Measurements from ENCODE around the gene TMEM204.

Gene TMEM204

DNA sequence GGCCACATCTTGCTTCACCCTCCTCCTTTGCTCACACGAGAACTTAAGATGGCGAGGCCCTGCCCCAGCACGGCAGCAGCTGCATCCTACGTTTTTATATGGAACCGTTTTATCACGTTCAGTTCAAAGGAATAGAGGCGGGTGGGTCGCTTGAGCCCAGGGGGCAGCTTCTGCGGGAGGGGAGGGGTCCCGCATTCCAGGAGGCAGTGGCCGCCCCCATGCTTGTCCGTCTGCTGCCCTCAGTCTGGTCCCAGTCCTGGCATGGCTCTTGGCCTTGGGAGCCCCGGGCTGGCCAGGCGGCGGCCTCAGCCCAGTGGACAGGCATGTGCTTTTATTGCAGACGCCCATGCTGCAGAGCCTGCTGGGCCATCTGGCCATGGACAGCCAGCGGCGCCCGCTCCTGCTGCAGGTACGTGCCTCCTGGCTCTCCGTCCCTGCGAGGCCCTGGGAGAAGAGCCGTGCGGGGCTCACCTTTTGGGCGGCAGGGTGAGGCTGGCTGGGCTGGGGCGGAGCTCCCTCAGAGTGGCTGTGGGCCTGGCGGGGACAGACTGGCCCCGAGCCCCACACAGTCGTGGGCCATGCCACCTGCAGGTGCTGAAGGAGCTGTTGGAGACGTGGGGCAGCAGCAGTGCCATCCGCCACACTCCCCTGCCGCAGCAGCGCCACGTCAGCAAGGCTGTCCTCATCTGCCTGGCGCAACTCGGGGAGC lies 33.6 kb upstream of the TMEM204 start:
- no peak for DNase-seq (ENCODE audit: low read depth, low spot score)

DNA sequence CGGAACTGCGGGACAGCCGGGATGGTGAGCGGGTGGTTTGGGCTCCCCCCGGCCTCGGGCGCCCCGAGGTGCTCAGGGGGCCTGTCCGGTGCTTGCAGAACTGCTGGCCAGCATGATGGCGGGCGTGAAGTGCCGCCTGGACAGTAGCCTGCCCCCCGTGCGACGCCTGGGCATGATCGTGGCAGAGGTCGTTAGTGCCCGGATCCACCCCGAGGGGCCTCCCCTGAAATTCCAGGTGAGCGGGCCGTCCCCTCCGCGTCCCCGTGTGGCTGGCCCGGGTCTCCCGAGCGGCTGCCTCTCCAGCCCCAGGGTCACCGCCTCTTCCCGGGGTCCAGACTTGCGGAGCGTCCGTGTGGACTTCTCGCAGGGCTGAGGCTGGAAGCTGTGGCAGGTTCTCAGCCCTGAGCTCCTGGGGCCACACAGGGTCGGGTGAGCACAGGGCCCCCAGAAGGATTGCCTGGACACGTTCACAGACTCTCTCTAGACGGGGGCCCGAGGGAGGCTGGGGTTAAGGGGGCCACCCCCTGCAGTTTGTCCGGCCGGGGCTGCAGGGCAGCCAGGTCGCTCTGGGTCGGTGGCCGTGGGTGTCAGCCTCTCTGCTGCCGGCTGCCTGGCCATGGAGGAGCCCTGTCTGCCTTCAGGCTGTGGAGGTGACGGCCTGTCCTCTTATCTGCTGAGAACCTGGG lies 32.9 kb upstream of the TMEM204 start:
- DNase-seq (ENCODE audit: low read depth, low spot score) = no peak

DNA sequence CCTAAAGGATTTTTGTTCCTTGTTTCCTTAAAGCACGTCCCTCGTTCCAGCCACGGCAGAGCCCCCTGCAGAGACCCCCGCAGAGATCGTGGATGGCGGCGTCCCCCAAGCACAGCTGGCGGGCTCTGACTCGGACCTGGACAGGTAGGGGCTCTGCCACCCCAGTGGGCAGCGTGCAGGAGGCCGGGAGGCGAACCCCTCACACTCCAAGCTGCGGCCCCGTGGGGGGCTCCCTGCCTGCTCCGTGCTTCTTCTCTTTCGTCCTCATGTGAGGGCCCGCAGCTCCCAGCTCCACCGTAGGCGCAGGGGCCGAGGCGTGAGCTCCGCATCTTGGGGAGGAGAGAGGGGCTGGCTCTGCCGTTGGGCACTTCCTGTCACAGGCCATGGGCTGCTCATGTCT lies 31.8 kb upstream of the TMEM204 start:
- DNase-seq (ENCODE audit: low read depth, low spot score) = no peak

DNA sequence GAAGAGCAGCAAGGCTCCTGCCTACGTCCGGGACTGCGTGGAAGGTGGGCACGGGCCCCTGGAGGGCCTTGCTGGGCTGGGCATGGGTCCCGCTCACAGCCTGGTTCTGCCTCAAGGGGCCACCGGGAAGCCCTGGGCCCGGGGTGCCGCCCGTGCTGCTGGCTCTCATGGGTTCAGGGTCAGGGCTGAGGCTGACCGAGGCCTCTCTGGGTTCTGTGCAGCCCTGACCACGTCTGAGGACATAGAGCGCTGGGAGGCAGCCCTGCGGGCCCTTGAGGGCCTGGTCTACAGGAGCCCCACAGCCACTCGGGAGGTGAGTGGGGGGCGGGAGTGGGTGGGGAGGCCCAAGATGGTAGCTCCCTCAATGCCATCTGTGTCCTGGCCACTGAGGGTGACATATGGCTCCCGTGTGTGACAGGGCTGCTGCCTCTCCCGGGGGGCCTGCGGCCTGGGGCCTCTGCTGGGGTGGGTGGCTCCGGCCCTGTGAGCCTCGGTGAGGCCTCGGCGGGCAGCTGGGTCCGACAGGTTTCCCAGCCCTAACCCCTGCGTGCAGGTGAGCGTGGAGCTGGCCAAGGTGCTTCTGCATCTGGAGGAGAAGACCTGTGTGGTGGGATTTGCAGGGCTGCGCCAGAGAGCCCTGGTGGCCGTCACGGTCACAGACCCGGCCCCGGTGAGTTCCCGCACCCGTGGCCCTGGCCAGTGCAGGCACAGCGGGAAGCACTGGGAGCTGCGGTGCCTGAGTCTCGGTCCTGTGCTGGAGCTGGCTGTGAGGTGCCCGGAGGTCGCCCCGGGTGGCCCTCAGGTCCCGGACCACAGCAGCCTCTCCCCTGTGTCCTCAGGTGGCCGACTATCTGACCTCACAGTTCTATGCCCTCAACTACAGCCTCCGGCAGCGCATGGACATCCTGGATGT lies 31.1 kb upstream of the TMEM204 start:
- DNase-seq (ENCODE audit: low read depth, low spot score) = no peak

DNA sequence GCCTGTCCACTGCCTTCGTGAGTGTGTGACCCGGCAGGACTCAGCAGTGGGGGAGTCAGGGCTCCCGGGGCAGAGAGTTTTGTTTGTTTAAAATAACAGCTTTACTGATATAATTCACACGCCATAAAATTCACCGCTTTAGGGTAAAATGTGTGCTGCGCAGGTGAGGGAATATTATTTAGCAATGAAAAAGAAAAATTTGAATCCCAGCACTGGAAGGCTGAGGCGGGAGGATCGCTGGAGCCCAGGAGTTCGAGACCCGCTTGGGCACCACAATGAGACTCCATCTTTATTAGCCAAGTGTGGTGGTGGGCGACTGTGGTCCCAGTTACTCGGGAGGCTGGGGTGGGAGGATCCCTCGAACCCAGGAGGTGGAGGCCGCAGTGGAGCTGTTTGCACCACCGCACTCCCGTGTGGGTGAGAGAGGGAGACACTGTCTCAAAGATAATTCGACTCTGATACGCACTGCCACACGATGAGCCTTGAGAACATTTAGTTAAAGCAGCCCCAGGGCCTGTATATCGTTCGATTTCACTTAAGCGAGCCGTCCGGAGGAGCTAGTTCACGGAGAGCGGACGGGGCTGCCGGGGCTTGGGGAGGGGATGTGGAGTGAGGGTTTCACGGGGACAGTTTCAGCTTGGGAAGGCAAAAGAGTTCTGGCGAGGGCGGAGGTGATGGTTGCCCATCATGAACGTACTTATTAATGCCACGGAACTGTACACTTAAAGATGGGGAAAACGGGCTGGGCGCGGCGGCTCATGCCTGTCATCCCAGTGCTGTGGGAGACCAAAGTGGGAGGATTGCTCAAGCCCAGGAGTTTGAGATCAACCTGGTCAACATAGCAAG lies 30.1 kb upstream of the TMEM204 start:
- no peak for DNase-seq (ENCODE audit: low read depth, low spot score)

DNA sequence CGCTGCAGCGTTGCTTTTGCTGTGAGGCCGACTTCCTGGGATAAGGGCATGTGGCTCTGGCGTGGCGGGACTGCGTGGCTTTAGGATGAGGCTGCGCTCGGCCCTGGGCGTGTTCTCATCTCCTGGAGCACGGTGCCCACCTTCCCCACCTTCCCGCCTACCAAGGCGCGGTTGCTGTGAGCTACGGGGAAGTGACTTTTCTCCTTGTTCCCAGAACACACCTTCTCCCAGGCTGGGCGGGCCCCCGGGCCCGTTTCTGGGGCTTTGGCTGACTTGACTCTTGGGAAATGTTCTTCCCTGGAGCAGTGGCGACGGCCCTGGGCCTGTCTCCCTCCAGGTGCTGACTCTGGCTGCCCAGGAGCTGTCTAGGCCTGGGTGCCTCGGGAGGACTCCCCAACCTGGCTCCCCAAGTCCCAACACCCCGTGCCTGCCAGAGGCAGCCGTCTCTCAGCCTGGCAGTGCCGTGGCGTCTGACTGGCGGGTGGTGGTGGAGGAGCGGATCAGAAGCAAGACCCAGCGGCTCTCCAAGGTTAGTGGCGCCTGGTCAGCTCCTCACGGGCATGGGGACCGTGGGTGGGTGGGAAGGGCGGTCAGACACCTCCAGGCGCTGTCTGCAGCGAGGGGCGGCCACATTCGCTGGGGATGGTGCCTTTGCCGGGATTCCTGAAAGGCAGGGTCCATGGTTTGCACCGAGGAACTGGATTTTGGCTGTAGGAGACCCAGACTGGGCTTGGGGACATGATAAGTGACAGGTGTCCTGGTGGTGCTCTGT lies 28.2 kb upstream of the TMEM204 start:
- DNase-seq (ENCODE audit: low read depth, low spot score) = no peak

DNA sequence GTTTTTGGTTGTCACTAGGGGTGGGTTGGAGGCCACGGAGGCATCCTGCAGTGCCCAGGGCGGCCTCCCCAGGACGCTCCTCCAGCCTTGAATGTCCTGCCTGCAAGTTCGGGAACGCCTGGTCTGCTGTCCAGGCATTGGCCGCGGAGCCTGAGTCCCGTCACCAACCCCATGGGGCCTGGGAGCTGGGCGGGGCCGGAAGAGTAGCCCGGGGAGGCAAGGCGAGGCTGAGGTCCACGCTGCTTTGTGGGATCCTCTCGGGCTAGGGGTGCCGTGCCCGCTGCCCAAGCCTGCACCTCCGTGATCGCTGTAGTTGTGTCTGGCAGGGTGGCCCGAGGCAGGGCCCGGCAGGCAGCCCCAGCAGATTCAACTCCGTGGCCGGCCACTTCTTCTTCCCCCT lies 27.6 kb upstream of the TMEM204 start:
- DNase-seq (ENCODE audit: low read depth, low spot score) = no peak

DNA sequence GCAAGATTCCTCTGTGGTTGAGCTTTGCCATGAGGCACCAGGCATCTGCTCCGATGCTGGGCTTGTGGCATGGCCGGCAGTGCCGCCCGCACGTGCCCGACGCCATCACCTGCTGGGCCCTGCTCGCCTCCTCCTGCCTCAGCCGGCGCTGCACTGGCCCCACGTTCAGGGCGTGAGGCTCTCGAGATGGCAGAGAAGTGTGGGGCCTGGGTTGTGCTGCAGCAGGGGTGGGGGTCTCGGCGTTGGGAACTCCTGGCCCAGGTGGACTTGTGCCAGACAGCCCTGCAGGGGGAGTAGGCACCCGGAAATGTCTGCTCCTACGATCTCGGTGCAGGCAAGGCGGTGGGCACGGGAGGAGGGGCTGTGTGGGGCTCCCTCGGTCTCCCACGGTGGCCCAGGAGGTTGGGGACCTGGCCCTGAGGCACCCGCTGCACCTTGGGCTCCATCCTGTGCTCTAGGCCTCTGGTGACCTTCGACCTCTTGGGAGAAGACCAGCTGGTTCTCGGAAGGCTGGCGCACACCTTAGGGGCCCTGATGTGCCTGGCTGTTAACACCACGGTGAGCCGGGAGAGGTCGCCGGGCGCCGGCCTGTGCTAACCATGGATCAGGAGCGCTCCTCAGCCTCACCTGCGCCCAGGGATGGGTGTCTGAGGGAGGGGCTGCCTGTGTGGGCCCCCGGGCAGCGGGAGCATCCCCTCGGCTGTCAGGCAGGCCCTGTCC lies 26.8 kb upstream of the TMEM204 start:
- DNase-seq (ENCODE audit: low read depth, low spot score) = no peak

DNA sequence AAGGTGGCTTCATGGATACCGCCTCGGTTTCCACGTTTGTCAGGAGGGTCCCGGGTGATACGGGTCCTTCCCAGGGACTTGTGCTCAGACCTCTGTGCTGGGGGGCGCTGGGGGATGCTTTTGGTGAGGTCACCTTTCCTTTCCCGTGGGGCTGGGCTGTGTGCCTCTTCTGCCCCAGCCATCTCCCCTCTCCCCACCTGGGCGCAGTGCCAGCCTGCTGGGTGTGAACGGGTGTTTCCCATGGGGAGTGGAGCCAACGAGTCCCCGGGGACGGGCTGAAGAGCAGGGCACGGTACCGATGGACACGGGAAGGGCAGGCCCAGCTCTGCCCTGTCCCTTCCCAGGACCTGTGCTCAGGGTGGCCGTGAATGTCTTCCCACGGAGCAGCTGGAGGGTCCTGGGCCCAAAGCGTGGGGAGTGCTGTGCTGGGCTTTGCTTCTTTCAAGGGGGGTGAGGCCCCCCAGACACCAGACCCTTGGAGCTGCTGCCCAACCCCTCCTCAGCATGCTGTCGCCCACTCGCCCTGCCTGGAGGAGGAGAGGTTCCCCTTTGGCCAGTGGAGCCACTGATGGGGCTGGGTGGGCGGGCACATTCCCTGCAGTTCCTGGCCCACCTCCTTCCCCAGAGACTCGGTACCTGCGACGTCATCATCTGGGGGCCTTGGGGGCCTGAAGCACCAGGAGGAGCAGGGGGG lies 24.8 kb upstream of the TMEM204 start:
- DNase-seq (ENCODE audit: low read depth, low spot score) = no peak

DNA sequence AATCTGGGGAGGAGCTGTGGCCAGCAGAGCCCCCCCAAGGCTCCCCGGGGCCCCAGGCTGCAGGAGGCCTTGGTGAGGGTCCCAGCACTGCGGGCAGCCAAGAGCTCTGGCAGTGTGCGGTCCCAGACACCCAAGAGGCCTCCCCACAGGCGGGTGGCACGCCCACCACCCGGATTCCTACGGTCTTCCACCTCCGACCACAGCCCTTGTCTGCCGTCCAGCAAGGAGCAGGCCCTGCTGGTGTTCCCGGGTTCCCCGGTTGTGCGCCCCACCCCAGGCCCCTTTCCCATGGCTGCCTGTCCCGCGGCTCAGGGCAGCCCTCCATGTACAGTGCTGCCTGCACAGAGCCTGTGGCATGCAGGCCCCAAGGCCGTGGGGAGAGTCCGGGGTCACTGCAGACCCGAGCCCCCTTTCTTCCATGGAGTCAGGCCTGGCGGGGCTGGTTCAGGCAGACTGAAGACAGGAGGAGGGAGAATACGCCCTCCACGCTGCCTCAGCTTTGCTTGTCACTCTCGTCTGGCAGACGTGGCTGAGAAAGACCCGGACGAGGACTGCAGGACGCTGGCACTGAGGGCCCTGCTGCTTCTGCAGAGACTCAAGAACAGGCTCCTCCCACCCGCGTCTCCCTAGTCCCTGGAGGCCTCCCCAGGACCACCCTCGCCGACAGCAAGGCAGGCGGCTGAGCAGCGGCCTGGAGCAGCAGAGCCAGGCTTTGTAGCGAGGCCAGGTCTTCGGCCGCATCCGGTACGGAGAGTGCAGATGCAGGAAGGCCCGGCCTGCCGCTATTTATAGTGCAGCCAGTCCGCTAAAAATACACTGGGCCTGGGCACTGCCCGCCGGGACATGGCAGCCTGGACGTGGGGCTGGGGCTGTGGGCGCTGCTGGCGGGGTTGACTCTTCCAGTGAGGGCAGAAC lies 23.9 kb upstream of the TMEM204 start:
- no peak for DNase-seq (ENCODE audit: low read depth, low spot score)

DNA sequence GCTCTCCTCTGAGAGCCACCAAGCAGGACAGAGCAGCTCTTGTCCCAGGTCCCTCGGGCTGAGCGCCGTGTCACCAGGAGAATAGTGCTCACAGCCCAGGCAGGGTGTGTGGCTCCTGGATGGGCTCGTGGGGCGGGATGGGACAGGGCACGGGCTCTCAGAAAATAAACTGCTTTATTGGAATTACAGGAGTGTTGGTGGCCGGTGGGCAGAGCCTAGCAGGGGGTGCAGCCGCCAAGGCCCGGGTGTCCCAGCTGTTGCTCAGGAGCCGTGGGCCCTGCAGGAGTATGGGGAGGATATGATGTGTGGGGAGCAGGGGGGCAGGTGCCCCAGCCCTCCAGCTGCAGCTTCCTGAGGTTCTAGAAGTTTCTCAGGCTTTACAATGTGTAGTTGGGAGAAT lies 23.2 kb upstream of the TMEM204 start:
- DNase-seq (ENCODE audit: low read depth, low spot score) = no peak

DNA sequence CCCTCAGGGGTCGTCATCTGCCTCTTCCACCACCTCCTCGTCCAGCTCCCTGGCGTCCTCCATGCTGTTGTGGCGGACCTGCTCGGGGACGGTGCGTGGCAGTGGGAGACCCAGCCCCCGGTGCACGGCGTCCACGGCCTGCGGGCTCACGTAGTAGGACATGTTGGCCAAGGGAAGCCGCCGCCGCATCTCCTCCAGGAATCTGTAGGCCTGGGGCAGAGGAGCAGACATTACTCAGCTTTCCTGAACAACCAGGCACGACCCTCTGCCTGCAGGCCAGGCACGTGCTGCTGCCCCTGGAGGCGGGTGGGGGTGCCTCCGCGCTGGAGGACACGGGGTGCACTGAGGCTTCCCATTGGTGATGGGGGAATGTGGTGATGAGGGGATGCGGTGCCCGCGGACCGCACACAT lies 22.5 kb upstream of the TMEM204 start:
- DNase-seq (ENCODE audit: low read depth, low spot score) = no peak

DNA sequence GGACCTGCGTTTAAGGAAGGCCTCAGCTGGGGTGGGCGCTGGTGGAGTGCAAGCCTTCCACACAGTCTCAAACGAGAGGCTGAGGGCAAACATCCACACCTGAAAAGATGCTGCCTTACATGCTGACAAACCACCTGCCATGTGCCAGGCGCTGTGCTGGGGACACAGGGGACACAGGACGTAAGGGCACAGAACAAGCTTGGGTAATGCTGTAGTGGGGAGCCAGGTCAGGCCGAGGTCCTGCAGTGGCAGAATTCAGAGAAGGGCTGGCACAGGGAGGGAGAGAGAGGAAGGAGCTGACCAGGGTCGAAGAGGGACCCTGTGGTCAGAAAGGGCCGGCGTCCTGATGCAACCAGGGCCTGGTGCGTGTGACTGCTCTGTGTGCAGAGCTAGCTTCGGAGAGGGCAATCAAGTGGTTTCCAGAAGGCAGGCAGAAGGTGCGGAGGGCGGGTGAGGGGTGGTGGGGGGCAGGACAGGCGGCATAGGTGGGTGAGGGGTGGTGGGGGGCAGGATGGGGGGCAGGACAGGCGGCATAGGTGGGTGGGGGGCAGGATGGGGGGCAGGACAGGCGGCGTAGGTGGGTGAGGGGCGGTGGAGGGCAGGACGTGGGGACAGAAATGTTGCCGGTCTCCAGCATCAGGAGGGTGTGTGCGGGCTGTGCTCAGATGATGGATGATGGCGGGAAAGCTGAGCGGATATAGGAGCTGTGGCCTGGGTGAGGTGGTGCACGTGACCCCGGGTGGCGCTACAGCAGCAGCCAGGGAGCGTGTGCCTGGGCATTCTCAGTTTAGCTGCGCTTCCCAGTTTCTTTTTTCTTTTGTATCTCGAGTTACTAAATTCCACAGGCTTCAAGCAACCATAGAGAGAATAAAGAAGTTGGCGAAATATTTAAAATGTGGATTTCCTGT lies 21.6 kb upstream of the TMEM204 start:
- no peak for DNase-seq (ENCODE audit: low read depth, low spot score)

DNA sequence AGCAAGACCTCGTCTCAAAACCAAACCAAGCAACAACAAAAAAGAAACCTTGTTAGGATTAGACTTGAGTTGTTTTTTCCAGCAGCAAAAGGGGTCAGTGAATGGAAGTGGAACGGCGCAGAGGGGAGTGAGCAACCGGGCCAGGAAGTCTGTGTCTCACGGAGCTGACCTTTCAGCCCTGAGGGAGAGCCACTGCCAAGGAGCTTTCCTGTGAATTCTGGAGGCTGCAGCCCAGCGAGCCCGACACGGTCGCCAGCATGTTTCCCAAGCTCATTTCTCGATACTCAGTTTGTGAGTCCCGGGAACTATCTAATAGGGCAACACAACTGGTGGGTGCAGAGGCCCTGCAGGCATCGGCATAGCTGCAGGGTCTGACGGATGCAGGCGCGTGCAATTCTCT lies 20.7 kb upstream of the TMEM204 start:
- no peak for DNase-seq (ENCODE audit: low read depth, low spot score)

DNA sequence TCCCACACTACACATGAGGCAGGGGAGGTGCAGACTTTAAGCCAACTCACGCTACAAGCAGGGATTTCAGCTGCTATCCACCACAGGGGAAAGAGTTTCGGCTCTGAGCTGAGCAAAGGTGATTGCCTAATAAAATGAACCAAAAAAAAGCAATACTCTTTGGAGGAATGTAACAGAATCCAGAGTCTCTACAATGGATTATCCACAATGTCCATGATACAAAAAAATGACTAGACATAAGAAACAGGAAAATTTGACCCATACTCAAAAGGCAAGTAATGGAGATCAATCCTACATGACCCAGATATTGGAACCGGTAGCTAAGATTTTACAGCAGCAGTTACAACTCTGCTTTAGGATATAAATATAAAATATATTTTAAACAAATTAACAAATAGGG lies 19.0 kb upstream of the TMEM204 start:
- DNase-seq (ENCODE audit: low read depth, low spot score) = no peak

DNA sequence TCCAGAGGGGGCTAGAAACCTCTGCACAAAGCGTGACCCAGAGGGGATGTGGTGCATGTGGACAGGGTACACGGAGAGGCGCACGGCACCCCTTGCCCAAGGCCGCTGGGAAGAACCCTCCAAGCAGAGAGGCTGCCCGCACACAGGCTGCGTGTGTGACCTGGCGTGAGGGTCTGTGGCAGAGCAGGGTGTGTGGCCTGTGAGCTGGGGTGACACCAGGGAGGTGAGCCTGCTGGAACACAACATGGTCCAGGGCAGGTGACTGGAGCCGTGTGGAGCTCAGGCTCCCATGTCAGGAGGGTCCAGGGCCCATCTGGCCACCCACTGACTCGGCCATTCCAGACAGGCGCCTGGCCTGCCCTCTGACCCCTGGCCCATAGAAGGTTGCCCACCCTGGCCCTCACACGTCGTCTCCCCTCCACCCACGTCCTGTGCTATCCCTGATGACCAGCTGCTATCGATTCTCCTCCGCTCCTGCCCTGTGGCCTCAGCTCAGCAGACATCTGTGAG lies 14.8 kb upstream of the TMEM204 start:
- no peak for DNase-seq (ENCODE audit: low read depth, low spot score)

DNA sequence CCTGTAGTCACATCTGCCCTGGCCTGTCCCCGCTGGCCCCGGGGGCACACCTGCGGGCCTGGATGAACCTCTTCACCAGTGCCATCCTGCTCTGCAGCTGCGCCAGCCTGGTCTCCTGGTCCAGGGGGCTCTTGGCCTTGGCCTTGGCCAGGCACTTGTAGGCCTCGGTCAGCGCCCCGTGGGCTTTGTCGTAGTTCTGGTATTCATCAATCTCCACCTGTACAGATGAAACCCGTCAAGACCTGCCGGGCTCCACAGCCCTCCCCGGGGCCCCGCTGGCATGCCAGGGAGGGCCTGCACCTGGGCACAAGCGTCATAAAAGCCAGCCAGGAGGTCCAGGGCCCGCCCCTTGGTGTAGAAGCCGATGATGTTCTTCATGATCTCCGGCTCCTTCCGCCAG lies 13.6 kb upstream of the TMEM204 start:
- DNase-seq (ENCODE audit: low read depth, low spot score) = no peak

All from astrocyte of the hippocampus (primary cell).